Astrocyte (in vitro differentiated cells and primary cell): ENCODE measurements around the gene SLC9A3. TPM values are rescaled to one million over a fixed set of nuclear protein-coding genes. Genes with fewer than 3 reads are reported as not detected.

Experiments used
- DNase-seq: peaks from one replicate; pipeline ENCODE4 v3.0.0-alpha.2; 2010; ENCODE audit warnings: low read depth
- FAIRE-seq: peaks from 2 replicates; lab custom pipeline; 2011; peaks lifted over from hg19 to GRCh38; lab: Jason Lieb, UNC
- H2AFZ ChIP-seq: 2 replicates; pipeline ENCODE4 v1.6.0; 2012; ENCODE audit warnings: low read depth, low read length, inconsistent platforms
- H3K27ac ChIP-seq: 2 replicates; pipeline ENCODE4 v1.5.1; 2011; ENCODE audit warnings: low read depth, low read length, inconsistent platforms
- H3K27me3 ChIP-seq: 2 replicates; pipeline ENCODE4 v1.6.0; 2011; ENCODE audit warnings: low read length, inconsistent platforms; ENCODE audit not compliant: insufficient read depth
- H3K36me3 ChIP-seq: 2 replicates; pipeline ENCODE4 v1.5.1; 2011; ENCODE audit warnings: low read length, inconsistent platforms; ENCODE audit not compliant: insufficient read depth
- H3K4me1 ChIP-seq: 2 replicates; pipeline ENCODE4 v1.5.1; 2011; ENCODE audit warnings: low read length, inconsistent platforms; ENCODE audit not compliant: insufficient read depth
- H3K4me2 ChIP-seq: 2 replicates; pipeline ENCODE4 v1.6.0; 2012; ENCODE audit warnings: low read length, inconsistent platforms
- H3K4me3 ChIP-seq: 2 replicates; pipeline ENCODE4 v1.5.1; 2011; ENCODE audit warnings: low read depth, mild to moderate bottlenecking, low read length, inconsistent platforms; ENCODE audit not compliant: insufficient read depth
- H3K79me2 ChIP-seq: 2 replicates; pipeline ENCODE4 v1.6.0; 2012; ENCODE audit warnings: mild to moderate bottlenecking, low read length, inconsistent platforms; ENCODE audit not compliant: insufficient read depth
- H3K9ac ChIP-seq: 2 replicates; pipeline ENCODE4 v1.6.0; 2012; ENCODE audit warnings: mild to moderate bottlenecking, low read length, inconsistent platforms
- H3K9me3 ChIP-seq: 2 replicates; pipeline ENCODE4 v1.5.1; 2012; ENCODE audit warnings: low read depth, mild to moderate bottlenecking, low read length, inconsistent platforms; ENCODE audit not compliant: insufficient read depth
- H4K20me1 ChIP-seq: 2 replicates; pipeline ENCODE4 v1.6.0; 2012; ENCODE audit warnings: low read length, inconsistent platforms; ENCODE audit not compliant: insufficient read depth
- H3K27ac Mint-ChIP-seq: one replicate; pipeline ENCODE4 v1.8.0; 2021; ENCODE audit warnings: mild to moderate bottlenecking, mixed read lengths; ENCODE audit not compliant: unreplicated experiment
- H3K27me3 Mint-ChIP-seq: one replicate; pipeline ENCODE4 v1.8.0; 2021; ENCODE audit warnings: low read depth, mixed read lengths; ENCODE audit not compliant: unreplicated experiment
- H3K36me3 Mint-ChIP-seq: one replicate; pipeline ENCODE4 v1.8.0; 2021; ENCODE audit warnings: low read depth, mixed read lengths; ENCODE audit not compliant: unreplicated experiment
- H3K4me1 Mint-ChIP-seq: one replicate; pipeline ENCODE4 v1.8.0; 2021; ENCODE audit warnings: low read depth, mixed read lengths; ENCODE audit not compliant: unreplicated experiment
- H3K4me3 Mint-ChIP-seq: one replicate; pipeline ENCODE4 v1.8.0; 2021; ENCODE audit warnings: mild to moderate bottlenecking, moderate library complexity, mixed read lengths; ENCODE audit not compliant: unreplicated experiment
- H3K9me3 Mint-ChIP-seq: one replicate; pipeline ENCODE4 v1.8.0; 2021; ENCODE audit warnings: mild to moderate bottlenecking, mixed read lengths; ENCODE audit not compliant: unreplicated experiment
- EZH2 ChIP-seq: IDR thresholded peaks from 2 replicates; pipeline ENCODE4 v1.6.1; 2012; ENCODE audit warnings: mild to moderate bottlenecking, low read length, inconsistent platforms; ENCODE audit not compliant: insufficient read depth
- total RNA-seq: library from RNA; stranded (reverse); gene quantifications from 2 replicates; pipeline ENCODE4 v1.2.1, GENCODE V29; 2021
- TF ChIP-seq, protein P1 (sequence below): IDR thresholded peaks from 2 replicates; pipeline ENCODE4 v1.5.1; 2011; ENCODE audit warnings: low read depth, mild to moderate bottlenecking, inconsistent platforms, low read length, moderate library complexity; ENCODE audit not compliant: insufficient read depth

SLC9A3 gene
- total RNA-seq, 1 donor from 2014 or later: 1.0 TPM

DNA sequence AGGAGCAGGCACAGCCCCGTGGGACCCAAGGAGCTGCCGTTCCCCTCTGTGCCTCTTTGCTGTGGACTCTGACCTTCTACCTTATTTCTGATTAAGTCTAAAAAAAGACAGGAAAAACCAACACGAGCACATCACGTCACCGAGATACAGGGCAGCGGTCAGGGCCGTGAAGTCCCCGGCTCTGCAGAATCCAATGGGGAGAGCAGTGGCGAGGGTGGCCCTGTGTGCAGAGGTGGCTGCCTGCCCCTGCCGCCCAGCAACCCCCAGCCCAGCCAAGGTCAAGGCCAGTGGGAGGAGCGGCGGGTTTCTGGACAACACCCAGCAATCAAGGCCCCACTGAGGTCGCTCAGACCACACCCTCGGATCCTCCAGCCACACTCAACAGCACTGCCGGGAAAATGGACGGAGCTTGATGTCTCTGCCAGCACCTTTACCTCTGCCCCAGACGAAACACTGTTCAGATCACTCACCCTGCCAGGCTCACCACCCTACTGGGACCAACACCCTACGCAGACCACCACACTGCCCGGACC is 32.7 kb upstream of the SLC9A3 start:
- TF ChIP-seq, protein P1, sequence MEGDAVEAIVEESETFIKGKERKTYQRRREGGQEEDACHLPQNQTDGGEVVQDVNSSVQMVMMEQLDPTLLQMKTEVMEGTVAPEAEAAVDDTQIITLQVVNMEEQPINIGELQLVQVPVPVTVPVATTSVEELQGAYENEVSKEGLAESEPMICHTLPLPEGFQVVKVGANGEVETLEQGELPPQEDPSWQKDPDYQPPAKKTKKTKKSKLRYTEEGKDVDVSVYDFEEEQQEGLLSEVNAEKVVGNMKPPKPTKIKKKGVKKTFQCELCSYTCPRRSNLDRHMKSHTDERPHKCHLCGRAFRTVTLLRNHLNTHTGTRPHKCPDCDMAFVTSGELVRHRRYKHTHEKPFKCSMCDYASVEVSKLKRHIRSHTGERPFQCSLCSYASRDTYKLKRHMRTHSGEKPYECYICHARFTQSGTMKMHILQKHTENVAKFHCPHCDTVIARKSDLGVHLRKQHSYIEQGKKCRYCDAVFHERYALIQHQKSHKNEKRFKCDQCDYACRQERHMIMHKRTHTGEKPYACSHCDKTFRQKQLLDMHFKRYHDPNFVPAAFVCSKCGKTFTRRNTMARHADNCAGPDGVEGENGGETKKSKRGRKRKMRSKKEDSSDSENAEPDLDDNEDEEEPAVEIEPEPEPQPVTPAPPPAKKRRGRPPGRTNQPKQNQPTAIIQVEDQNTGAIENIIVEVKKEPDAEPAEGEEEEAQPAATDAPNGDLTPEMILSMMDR: no peak
- TF ChIP-seq EZH2: no peak
- Mint-ChIP-seq H3K4me3 (no peak overlapping the region), H3K4me1 (no peaks in the 10 kb centered on the region), H3K36me3 (no peaks in the 10 kb centered on the region), H3K27ac (no peak overlapping the region), H3K9me3 (no peaks in the 10 kb centered on the region), H3K27me3 (peaks cover 31% of the 10 kb centered on the region)
- H3K27ac ChIP-seq: no peak overlapping the region
- FAIRE-seq: no peak
- no peak overlapping the region for H3K9ac ChIP-seq
- H3K79me2 ChIP-seq: no peaks in the 10 kb centered on the region
- H3K36me3 ChIP-seq: no peaks in the 10 kb centered on the region
- H3K27me3 ChIP-seq: peaks cover 8% of the 10 kb centered on the region
- H2AFZ ChIP-seq: no peak overlapping the region
- no peak overlapping the region for H3K4me3 ChIP-seq
- H4K20me1 ChIP-seq: no peaks in the 10 kb centered on the region
- no peak for DNase-seq
- no peaks in the 10 kb centered on the region for H3K4me1 ChIP-seq
- H3K4me2 ChIP-seq: no peak overlapping the region
- H3K9me3 ChIP-seq: no peaks in the 10 kb centered on the region

DNA sequence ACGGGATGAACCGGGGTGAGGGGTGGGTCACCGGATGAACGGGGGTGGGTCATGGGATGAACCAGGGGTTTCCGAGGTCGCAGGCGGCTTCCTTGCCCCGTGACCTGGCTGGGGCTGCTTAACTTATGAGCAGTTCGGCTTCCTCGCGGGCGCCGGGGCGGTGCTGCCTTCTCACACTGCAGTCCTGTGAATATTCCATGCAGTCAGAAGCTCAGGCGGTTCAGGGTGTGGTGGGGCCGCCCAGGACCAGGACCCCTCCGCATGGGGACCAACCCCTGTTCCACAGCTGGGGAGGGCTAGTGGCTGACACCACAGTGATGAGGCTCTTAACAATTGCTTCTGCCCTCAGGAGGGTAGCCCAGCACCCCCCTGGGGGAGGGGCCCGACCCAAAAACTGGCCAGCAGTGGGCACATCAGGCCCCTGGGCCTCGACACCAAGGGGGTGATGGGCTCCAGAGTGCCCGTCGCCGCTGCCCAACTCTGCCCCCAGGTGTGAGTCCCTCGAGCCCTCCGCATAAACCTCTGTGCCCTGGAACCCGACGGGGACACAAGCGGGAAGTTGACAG is 30.9 kb upstream of the SLC9A3 start:
- Mint-ChIP-seq H3K4me3 (no peak overlapping the region), H3K27me3 (peaks cover 35% of the 10 kb centered on the region)
- TF ChIP-seq EZH2: no peak
- TF ChIP-seq, protein P1: no peak

More for the DNA sequence above, 30.9 kb upstream of the SLC9A3 start:
- Histone ChIP-seq H3K4me1 (no peaks in the 10 kb centered on the region), H3K79me2 (no peaks in the 10 kb centered on the region), H3K4me3 (no peak overlapping the region), H3K9me3 (no peaks in the 10 kb centered on the region), H3K27ac (no peak overlapping the region), H4K20me1 (no peaks in the 10 kb centered on the region), H3K4me2 (no peak overlapping the region), H3K9ac (no peak overlapping the region), H2AFZ (no peak overlapping the region), H3K36me3 (no peaks in the 10 kb centered on the region), H3K27me3 (peaks cover 5% of the 10 kb centered on the region)
- no peak overlapping the region for H3K27ac Mint-ChIP-seq
- DNase-seq (no peak), FAIRE-seq (no peak)
- H3K4me1 Mint-ChIP-seq: no peaks in the 10 kb centered on the region
- peaks cover under 1% of the 10 kb centered on the region for H3K9me3 Mint-ChIP-seq
- no peaks in the 10 kb centered on the region for H3K36me3 Mint-ChIP-seq
